Dedifferentiated amniotic fluid mesenchymal stem cell (primary cell): ENCODE measurements around the gene FURIN.
"Not testable (repeated sequence)": the region's sequence is repeated elsewhere in the genome, so short reads cannot be mapped to it uniquely, and the experiment has no call there.

Experiments used
- DNase-seq: peaks from one replicate; pipeline ENCODE4 v3.0.0-alpha.2; 2016; ENCODE audit errors: extremely low spot score

FURIN gene

GRCh38 chr15:90868261-90868689 is at the start of gene FURIN:
FURIN (plus strand) TSS chr15:90868588; CDS start chr15:90875741, 7,153 bp downstream.
- no peak for DNase-seq

DNA sequence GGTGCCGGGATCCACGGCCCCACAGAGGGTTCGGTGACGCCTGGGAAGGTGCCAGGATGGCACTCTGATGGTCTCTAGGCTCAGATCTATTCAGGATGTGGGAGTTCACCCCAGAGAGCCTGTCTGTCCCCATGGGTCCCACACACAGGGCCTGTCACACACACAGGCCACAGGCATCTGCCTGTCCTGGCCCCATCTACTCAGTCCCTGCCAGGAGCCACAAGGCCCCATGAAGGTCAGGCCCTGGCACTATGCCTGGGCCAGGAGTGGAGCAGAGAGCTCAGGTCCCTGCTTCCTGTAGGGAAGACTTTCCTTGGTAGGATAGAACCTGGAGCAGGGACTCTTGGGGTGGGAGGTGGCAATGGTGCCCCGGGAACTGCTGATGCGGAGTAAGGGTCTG is 49.0 kb upstream of the FURIN start:
- DNase-seq = no peak

GRCh38 chr15:90819850-90820249 is 48.5 kb upstream of the FURIN start:
- no peak for DNase-seq

DNA sequence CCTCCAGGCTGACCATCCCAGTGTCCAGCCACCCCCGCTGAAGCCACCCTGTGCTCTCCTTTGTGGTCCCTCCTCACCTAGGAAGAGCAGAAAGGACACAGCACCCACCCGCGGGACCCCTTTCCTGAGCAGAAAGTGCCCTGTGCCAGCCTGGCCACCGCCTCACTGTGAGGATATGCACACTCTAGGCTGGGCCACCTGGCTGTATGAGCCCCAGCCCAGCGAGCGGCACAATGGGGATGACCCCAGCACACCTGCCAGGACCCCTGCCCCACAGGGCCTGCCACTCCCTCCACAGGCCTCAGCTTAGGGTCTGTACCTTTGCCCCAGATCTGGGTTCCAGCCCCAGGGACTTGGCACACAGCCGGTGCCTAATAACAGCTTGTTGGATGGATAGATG is 47.9 kb upstream of the FURIN start:
- no peak for DNase-seq

- no peak for DNase-seq
Measured at GRCh38 chr15:90822204-90822955, 46.0 kb upstream of the FURIN start.

- DNase-seq = no peak
Measured at GRCh38 chr15:90823455-90823974, 44.9 kb upstream of the FURIN start.

GRCh38 chr15:90825115-90825899 is 43.1 kb upstream of the FURIN start:
- DNase-seq = not testable (repeated sequence)

- not testable (repeated sequence) for DNase-seq
Measured at GRCh38 chr15:90826206-90826885, 42.0 kb upstream of the FURIN start.

DNA sequence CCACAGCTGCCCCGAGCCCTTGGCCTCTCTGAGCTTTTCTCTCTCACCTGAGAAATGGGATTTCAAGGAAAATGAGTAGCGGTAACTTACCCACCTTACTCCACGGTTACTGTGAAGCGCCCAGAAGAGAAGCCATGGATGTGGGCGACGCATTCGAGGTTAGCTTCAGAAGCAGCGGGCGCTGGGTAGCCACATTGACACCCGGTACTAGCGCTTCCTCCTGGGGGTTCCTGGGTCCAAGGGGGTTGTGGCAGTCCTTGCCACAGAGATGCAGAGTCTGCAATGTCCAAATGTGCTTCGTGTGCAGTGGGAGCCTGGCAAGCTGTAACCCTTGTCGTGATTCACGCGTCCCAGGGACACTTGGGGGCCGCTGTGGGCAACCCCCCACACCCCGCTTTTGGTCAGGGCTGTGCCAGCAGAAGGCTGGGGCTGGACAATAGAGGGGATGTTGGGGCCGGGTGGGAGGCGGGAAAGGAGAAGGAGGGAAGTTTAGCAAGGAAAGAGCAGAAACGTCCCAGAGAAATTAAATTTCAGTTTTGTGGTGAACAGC is 41.4 kb upstream of the FURIN start:
- DNase-seq = no peak

- DNase-seq = no peak
Measured at GRCh38 chr15:90828111-90828510, 40.3 kb upstream of the FURIN start.

GRCh38 chr15:90829126-90829525 is 39.3 kb upstream of the FURIN start:
- no peak for DNase-seq

GRCh38 chr15:90829942-90830440 is 38.4 kb upstream of the FURIN start:
- no peak for DNase-seq

DNA sequence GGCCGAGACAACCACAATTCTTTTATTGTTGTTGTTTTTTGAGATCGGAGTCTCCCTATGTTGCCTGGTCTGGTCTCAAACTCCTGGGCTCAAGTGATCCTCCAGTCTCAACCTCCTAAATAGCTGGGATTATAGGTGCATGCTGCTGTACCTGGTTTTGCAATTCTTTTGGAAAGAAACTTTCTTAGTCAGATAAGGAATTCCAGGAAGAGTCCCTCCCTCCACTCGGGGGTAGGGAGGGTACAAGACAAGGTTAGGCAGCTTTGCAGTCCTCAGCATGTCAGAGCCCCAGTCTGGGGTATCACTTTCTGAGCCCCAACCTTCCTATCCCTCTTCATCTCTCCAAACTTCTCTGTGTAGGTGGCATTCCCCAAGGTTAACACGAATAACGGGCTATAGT is 33.8 kb upstream of the FURIN start:
- DNase-seq = no peak

DNA sequence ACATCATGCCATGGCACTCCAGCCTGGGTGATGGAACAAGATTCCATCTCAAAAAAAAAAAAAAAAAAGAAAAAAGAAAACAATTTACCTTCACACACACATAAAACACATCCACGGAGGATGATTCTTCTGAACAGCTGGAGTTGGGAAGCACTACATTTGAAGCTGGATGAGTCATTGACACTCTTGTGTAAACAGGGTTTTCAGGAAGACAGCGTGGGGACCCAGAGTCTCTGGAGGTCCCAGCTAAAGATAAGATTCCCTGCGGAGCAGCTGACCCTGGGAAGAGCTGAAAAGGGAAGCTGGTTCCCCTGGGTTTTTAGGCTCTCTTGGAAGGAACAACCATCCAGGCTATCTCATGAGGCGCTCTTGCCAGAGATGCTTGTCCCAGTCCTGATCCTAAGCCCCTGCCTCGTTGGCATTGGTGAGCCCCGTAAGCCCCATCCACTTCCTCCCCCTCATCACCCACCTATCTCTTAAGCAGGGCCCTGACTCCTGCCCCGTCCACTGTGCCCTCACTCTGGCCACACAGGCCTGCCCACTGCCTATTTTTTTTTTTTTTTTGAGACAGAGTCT is 32.0 kb upstream of the FURIN start:
- no peak for DNase-seq

- no peak for DNase-seq
Measured at GRCh38 chr15:90837094-90837493, 31.3 kb upstream of the FURIN start.

DNA sequence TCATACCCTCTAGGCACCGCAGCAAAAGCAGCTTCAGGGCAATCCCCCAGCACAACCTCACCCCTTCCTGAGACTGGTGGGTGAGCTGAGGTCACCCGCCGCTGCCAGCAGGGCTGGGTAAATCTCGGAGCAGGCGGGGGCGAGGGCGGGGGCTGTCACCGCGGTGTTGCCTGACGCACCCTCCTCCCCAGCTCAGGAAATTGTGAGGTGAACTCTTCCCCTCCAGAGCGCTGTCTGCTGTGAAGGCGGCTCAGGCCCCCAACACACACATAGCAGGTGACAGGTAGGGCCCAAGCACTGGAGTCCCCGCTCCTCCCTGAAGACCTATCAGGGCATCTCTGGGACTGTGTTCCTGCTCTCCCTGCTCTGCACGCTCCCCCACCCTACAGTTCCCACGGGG is 30.2 kb upstream of the FURIN start:
- DNase-seq = no peak

DNA sequence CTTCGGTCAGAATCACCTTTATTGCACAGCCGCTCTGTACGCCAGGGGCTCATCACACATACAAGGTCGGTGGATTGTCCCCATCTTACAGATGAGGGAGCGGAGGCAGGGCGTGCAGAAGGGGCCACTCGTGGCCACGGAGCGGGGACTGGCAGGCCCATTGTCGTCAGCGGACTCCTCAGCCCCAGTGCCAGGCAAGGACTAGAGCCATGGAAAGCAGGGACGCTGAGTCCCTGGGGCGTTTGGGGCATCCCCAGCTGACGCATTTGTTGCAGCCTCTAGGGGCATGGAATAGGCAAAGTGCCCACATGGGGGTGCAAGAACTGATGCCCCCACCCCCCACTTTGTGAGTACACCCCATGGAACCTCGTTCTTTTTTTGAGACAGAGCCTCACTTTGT is 29.8 kb upstream of the FURIN start:
- DNase-seq = no peak

- no peak for DNase-seq
Measured at GRCh38 chr15:90839187-90840071, 29.0 kb upstream of the FURIN start.

- no peak for DNase-seq
Measured at GRCh38 chr15:90840157-90840855, 28.1 kb upstream of the FURIN start.

DNA sequence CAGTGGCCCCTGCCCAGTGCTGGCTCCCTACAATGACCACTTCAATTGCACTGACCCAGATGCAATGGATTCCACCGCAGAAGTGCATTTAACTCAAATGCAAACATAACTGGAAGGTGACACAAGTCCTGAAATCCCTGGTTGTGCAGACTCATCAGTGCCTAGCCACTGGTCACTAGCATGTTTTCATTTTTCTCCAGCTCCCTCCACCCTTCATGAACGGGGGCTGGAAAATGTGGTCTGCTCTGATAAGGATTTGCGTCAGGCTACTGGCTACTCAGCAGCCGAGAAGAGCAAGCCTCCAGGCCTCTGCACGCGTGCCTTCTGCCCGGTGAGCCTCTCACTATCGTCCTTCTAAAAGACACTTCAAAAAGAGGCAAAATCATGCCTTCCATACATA is 27.4 kb upstream of the FURIN start:
- DNase-seq = no peak
